Right lobe of liver (tissue), 4 donors: ENCODE results near the gene FAM135A.
A peak's percentile ranks its signal among the peaks of the same experiment; 100 is the strongest.

ENCODE experiments used
- POLR2A ChIP-seq: fragments of 450-650 bp; IDR thresholded peaks from one replicate; pipeline ENCODE4 v1.6.1; 2017; ENCODE audit warnings: antibody characterized with exemption, mild to moderate bottlenecking
- TF ChIP-seq, protein P1 (sequence below), 4 donors: fragments of 200-600 bp in 3 of 4; fragments of 450-650 bp in 1 of 4; IDR thresholded peaks; one replicate each; pipeline versions ENCODE4 v1.5.1 to v1.8.0; 2016 to 2022; ENCODE audit warnings: antibody characterized with exemption in 4 of 4, mild to moderate bottlenecking in 2 of 4
- donor health status: DM: no; HTN: no; CAD: no.
- donor health status: DM: no; HTN: no; CAD: no.
- donor health status: DM: no; HTN: yes; CAD: no.

DNA sequence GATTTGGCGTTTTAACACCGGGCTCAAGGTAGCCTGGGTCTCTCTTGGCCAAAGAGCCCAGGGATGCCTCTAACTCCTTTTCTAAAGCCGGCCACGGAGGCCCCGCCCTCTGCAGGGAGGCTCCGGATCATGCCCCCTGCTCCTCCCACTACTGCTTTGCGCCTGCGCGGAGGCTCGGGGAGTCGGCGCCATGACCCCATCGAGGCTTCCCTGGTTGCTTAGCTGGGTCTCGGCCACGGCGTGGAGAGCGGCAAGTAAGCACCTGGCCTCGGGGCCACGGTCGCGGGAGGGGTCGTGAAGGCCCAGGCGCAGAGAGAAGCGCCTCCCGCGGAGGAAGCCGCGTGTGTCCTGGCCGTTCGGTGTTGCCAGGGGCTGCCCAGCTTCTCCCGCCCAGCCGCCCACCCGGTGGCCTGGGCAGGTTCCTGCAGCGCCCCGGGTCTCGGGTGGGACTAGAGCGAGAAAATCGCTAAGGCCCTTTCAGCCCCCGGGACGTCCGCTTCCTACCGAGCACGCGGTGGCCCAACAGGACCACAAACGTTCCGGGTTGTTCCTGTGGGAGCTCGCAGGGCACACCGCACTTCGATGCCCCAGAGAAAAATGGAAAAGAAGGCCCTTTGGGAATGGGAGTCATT lies 153.6 kb downstream of the FAM135A start, which contains the start of gene SDHAF4:
- TF ChIP-seq, protein P1, sequence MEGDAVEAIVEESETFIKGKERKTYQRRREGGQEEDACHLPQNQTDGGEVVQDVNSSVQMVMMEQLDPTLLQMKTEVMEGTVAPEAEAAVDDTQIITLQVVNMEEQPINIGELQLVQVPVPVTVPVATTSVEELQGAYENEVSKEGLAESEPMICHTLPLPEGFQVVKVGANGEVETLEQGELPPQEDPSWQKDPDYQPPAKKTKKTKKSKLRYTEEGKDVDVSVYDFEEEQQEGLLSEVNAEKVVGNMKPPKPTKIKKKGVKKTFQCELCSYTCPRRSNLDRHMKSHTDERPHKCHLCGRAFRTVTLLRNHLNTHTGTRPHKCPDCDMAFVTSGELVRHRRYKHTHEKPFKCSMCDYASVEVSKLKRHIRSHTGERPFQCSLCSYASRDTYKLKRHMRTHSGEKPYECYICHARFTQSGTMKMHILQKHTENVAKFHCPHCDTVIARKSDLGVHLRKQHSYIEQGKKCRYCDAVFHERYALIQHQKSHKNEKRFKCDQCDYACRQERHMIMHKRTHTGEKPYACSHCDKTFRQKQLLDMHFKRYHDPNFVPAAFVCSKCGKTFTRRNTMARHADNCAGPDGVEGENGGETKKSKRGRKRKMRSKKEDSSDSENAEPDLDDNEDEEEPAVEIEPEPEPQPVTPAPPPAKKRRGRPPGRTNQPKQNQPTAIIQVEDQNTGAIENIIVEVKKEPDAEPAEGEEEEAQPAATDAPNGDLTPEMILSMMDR (IDR thresholded peaks at IDR 0.05), result peak in 1 of 4 donors; percentile 21
- peak; percentile 67 for TF ChIP-seq POLR2A
